HEK293T (cell line): ENCODE data around the gene LRIG3.

Experiments
- CTCF ChIA-PET: fragments of 350-600 bp; formaldehyde crosslinking; extraction: SDS; loops from one replicate; lab custom pipeline; 2021; ENCODE audit warnings: antibody characterized with exemption, inconsistent platforms; lab: Yijun Ruan, JAX
- POLR2A ChIA-PET: fragments of 350-600 bp; formaldehyde crosslinking; extraction: SDS; loops from one replicate; lab custom pipeline; 2020; ENCODE audit warnings: antibody characterized with exemption, inconsistent platforms; lab: Yijun Ruan, JAX
- DNase-seq: peaks from one replicate; pipeline ENCODE4 v3.0.0; 2012; ENCODE audit warnings: mixed read lengths; ENCODE audit errors: extremely low spot score
- ARNT ChIP-seq: fragments of 450-650 bp; IDR thresholded peaks from 2 replicates; pipeline ENCODE4 v1.6.1; 2017; ENCODE audit warnings: mild to moderate bottlenecking
- BHLHE40 ChIP-seq: fragments of 450-650 bp; IDR thresholded peaks from 2 replicates; pipeline ENCODE4 v1.6.1; 2016; ENCODE audit warnings: mild to moderate bottlenecking, moderate library complexity, borderline replicate concordance
- CTBP1 ChIP-seq: fragments of 450-650 bp; IDR thresholded peaks from 2 replicates; pipeline ENCODE4 v1.6.1; 2016; ENCODE audit warnings: borderline replicate concordance
- ELF4 ChIP-seq: fragments of 450-650 bp; IDR thresholded peaks from 2 replicates; pipeline ENCODE4 v1.6.1; 2017; ENCODE audit warnings: antibody characterized with exemption
- FOXA1 ChIP-seq: fragments of 450-650 bp; IDR thresholded peaks from 2 replicates; pipeline ENCODE4 v1.6.1; 2016; ENCODE audit warnings: mild to moderate bottlenecking
- FOXK2 ChIP-seq: fragments of 450-650 bp; IDR thresholded peaks from 2 replicates; pipeline ENCODE4 v1.6.1; 2016; ENCODE audit warnings: mild to moderate bottlenecking
- FOXM1 ChIP-seq: fragments of 450-650 bp; IDR thresholded peaks from 2 replicates; pipeline ENCODE4 v1.6.1; 2017; ENCODE audit warnings: mild to moderate bottlenecking, borderline replicate concordance
- HDGF ChIP-seq: fragments of 450-650 bp; IDR thresholded peaks from 2 replicates; pipeline ENCODE4 v1.6.1; 2017; ENCODE audit warnings: antibody characterized with exemption, borderline replicate concordance
- L3MBTL2 ChIP-seq: fragments of 450-650 bp; conservative IDR thresholded peaks from 2 replicates; pipeline ENCODE4 v1.6.1; 2016; ENCODE audit warnings: mild to moderate bottlenecking
- LEF1 ChIP-seq: fragments of 450-650 bp; IDR thresholded peaks from 2 replicates; pipeline ENCODE4 v1.6.1; 2017; ENCODE audit warnings: mild to moderate bottlenecking, borderline replicate concordance
- NFRKB ChIP-seq: fragments of 450-650 bp; IDR thresholded peaks from 2 replicates; pipeline ENCODE4 v1.6.1; 2016; ENCODE audit warnings: mild to moderate bottlenecking, moderate library complexity
- PKNOX1 ChIP-seq: fragments of 450-650 bp; IDR thresholded peaks from 2 replicates; pipeline ENCODE4 v1.6.1; 2016
- SP1 ChIP-seq: fragments of 450-650 bp; IDR thresholded peaks from 2 replicates; pipeline ENCODE4 v1.6.1; 2017
- SUZ12 ChIP-seq: fragments of 450-650 bp; IDR thresholded peaks from 2 replicates; pipeline ENCODE4 v1.6.1; 2016; ENCODE audit warnings: mild to moderate bottlenecking
- TARDBP ChIP-seq: fragments of 450-650 bp; IDR thresholded peaks from 2 replicates; pipeline ENCODE4 v1.6.1; 2016
- ZNF384 ChIP-seq: fragments of 450-650 bp; IDR thresholded peaks from 2 replicates; pipeline ENCODE4 v1.6.1; 2016

The LRIG3 gene

GRCh38 chr12:58897969-58898368, 22.3 kb downstream of the LRIG3 start:
- TF ChIP-seq CTBP1 = no peak
- TF ChIP-seq FOXM1 = no peak
- TF ChIP-seq TARDBP = no peak
- no peak for TF ChIP-seq FOXA1
- TF ChIP-seq HDGF = no peak
- no peak for TF ChIP-seq BHLHE40
- TF ChIP-seq ARNT = no peak
- TF ChIP-seq SUZ12 = no peak
- TF ChIP-seq FOXK2 = no peak
- no peak for TF ChIP-seq NFRKB
- DNase-seq = no peak
- ChIA-PET POLR2A (interaction anchor here (1.8 kb wide), 1 partner anchor 22 kb away, joined by 5 read pairs; the partner anchor contains the start of gene LRIG3), CTCF (no interaction called here)

- CTCF ChIA-PET = interaction anchor here (0.8 kb wide), 1 partner anchor 29 kb away, joined by 3 read pairs; no protein-coding TSS in a partner anchor
- DNase-seq = no peak
- TF ChIP-seq SP1 = no peak
- no peak for TF ChIP-seq FOXK2
- no peak for TF ChIP-seq LEF1
- TF ChIP-seq BHLHE40 = no peak
- no peak for TF ChIP-seq ZNF384
- TF ChIP-seq SUZ12 = no peak
- no peak for TF ChIP-seq FOXM1
- TF ChIP-seq NFRKB = no peak
- no peak for TF ChIP-seq ARNT
- no peak for TF ChIP-seq HDGF
- TF ChIP-seq PKNOX1 = no peak
- TF ChIP-seq CTBP1 = no peak
- no peak for TF ChIP-seq TARDBP
- POLR2A ChIA-PET = interaction anchor here (1.6 kb wide), 1 partner anchor 23 kb away, joined by 3 read pairs; no protein-coding TSS in a partner anchor
These were observed 24.0 kb downstream of the LRIG3 start for GRCh38 chr12:58896278-58896677.

GRCh38 chr12:58895053-58895452, 25.3 kb downstream of the LRIG3 start:
- ChIA-PET POLR2A (interaction anchor here (0.9 kb wide), 1 partner anchor 22 kb away, joined by 3 read pairs; no protein-coding TSS in a partner anchor), CTCF (no interaction called here)
- DNase-seq = no peak
- TF ChIP-seq L3MBTL2 (no peak), CTBP1 (no peak), FOXA1 (no peak), ELF4 (no peak), FOXK2 (no peak), SP1 (no peak)

GRCh38 chr12:58894040-58894439, 26.3 kb downstream of the LRIG3 start:
- POLR2A ChIA-PET = interaction anchor here (1.5 kb wide), 1 partner anchor 26 kb away, joined by 5 read pairs; the partner anchor contains the start of gene LRIG3
- no peak for DNase-seq
- CTCF ChIA-PET = interaction anchor here (0.6 kb wide), 1 partner anchor 74 kb away, joined by 3 read pairs; no protein-coding TSS in a partner anchor
- no peak for TF ChIP-seq CTBP1
- no peak for TF ChIP-seq L3MBTL2

- DNase-seq = no peak
- POLR2A ChIA-PET = interaction anchor here (1.5 kb wide), 1 partner anchor 26 kb away, joined by 5 read pairs; the partner anchor contains the start of gene LRIG3
- no peak for TF ChIP-seq NFRKB
- TF ChIP-seq CTBP1 = no peak
- no peak for TF ChIP-seq FOXM1
- no peak for TF ChIP-seq FOXA1
- no peak for TF ChIP-seq HDGF
- TF ChIP-seq LEF1 = no peak
- no peak for TF ChIP-seq SUZ12
- TF ChIP-seq FOXK2 = no peak
- no peak for TF ChIP-seq PKNOX1
- no peak for TF ChIP-seq BHLHE40
- TF ChIP-seq TARDBP = no peak
- no peak for TF ChIP-seq ELF4
- no peak for TF ChIP-seq SP1
- no peak for TF ChIP-seq ARNT
- no peak for TF ChIP-seq ZNF384
- TF ChIP-seq L3MBTL2 = no peak
- CTCF ChIA-PET = interaction anchor here (0.6 kb wide), 1 partner anchor 75 kb away, joined by 3 read pairs; no protein-coding TSS in a partner anchor
These were observed 26.8 kb downstream of the LRIG3 start for GRCh38 chr12:58893495-58893894.

GRCh38 chr12:58889557-58889956, 30.7 kb downstream of the LRIG3 start:
- POLR2A ChIA-PET = no interaction called here
- TF ChIP-seq HDGF = no peak
- no peak for TF ChIP-seq CTBP1
- TF ChIP-seq SUZ12 = no peak
- TF ChIP-seq ELF4 = no peak
- TF ChIP-seq ARNT = no peak
- CTCF ChIA-PET = no interaction called here
- no peak for DNase-seq
